HepG2 (cell line): ENCODE results near the gene TBCEL. TPM values are rescaled to one million over a fixed set of nuclear protein-coding genes. Genes with fewer than 3 reads are reported as not detected.

ENCODE experiments used
- ATAC-seq: fragments of 200-7000 bp; cut with Tn5 transposase; 3 replicates; pipeline ENCODE4 v1.9.1; 2020; ENCODE audit warnings: mild to moderate bottlenecking, moderate library complexity
- BruUV-seq: library from RNA; stranded (reverse); fragments of 400-500 nt; replicated peaks from 2 replicates; lab custom pipeline; 2021; lab: Mats Ljungman, UMichigan
- CTCF ChIA-PET: fragments of 300-600 bp; formaldehyde crosslinking; extraction: SDS; loops from one replicate; lab custom pipeline; 2021; ENCODE audit warnings: low total read pairs, inconsistent platforms, low intra/inter-chr PET ratio; lab: Yijun Ruan, JAX
- POLR2A ChIA-PET: fragments of 350-600 bp; sonication (Branson Sonifier 250); formaldehyde crosslinking; loops from one replicate; lab custom pipeline; 2020; ENCODE audit warnings: antibody characterized with exemption, inconsistent platforms; lab: Yijun Ruan, JAX
- DNase-seq: peaks from one replicate; pipeline ENCODE4 v3.0.0-alpha.2; 2015; ENCODE audit warnings: low spot score
- FAIRE-seq: peaks from 3 replicates; lab custom pipeline; 2011; peaks lifted over from hg19 to GRCh38; lab: Jason Lieb, UNC
- H2AFZ ChIP-seq: one replicate; pipeline ENCODE4 v1.6.1; 2011; ENCODE audit warnings: low read length, inconsistent platforms
- H3K27ac ChIP-seq: fragments of 300-600 bp; 3 replicates; pipeline ENCODE4 v1.8.0; 2011; ENCODE audit warnings: mixed run types, mild to moderate bottlenecking, mixed read lengths, low read length, inconsistent platforms; ENCODE audit not compliant: insufficient read depth; ENCODE audit errors: extremely low read length
- H3K27me3 ChIP-seq, 2 experiments: fragments of 200-600 bp in 1 of 2; 2 replicates in 1 of 2; 3 replicates in 1 of 2; pipeline versions ENCODE4 v1.6.0 to v1.8.0; 2011; ENCODE audit warnings: low read length in 2 of 2, mild to moderate bottlenecking in 2 of 2, moderate library complexity in 2 of 2, inconsistent platforms in 1 of 2; ENCODE audit not compliant: insufficient read depth in 2 of 2, control insufficient read depth in 1 of 2
- H3K36me3 ChIP-seq, 2 experiments: fragments of 200-600 bp in 1 of 2; replicated peaks in 1 of 2; 2 replicates in 1 of 2; 3 replicates in 1 of 2; pipeline versions ENCODE4 v1.5.1 to v1.8.0; 2011; ENCODE audit warnings: low read length in 2 of 2, inconsistent platforms in 1 of 2; ENCODE audit not compliant: insufficient read depth in 2 of 2, control insufficient read depth in 1 of 2
- H3K4me1 ChIP-seq: 2 replicates; pipeline ENCODE4 v1.5.1; 2012; ENCODE audit warnings: low read length, inconsistent platforms; ENCODE audit not compliant: insufficient read depth
- H3K4me2 ChIP-seq: 2 replicates; pipeline ENCODE4 v1.6.0; 2011; ENCODE audit warnings: low read depth, low read length, inconsistent platforms
- H3K4me3 ChIP-seq, 3 experiments: fragments of 200-600 bp in 1 of 3; sonication (generic), shearing (Covaris generic) in 1 of 3; replicated peaks in 1 of 3; 2 replicates each; pipeline ENCODE4 v1.5.1; 2011 to 2016; ENCODE audit warnings: low read length in 3 of 3, inconsistent platforms in 2 of 3, low read depth in 2 of 3, mild to moderate bottlenecking in 2 of 3, control low read depth in 1 of 3, mixed read lengths in 1 of 3; ENCODE audit not compliant: insufficient read depth in 1 of 3
- H3K79me2 ChIP-seq: one replicate; pipeline ENCODE4 v1.6.1; 2011; ENCODE audit warnings: low read length, inconsistent platforms; ENCODE audit not compliant: insufficient read depth
- H3K9ac ChIP-seq: 2 replicates; pipeline ENCODE4 v1.6.0; 2011; ENCODE audit warnings: mild to moderate bottlenecking, low read depth, low read length, inconsistent platforms; ENCODE audit not compliant: insufficient read depth
- H3K9me3 ChIP-seq: 2 replicates; pipeline ENCODE4 v1.5.1; 2012; ENCODE audit warnings: mild to moderate bottlenecking, low read length
- H4K20me1 ChIP-seq: 2 replicates; pipeline ENCODE4 v1.6.0; 2011; ENCODE audit warnings: inconsistent platforms, mild to moderate bottlenecking, low read length, moderate library complexity; ENCODE audit not compliant: insufficient read depth
- ARID2 ChIP-seq: sonication (generic); formaldehyde crosslinking; IDR thresholded peaks from 2 replicates; pipeline ENCODE4 v1.8.1; 2022; ENCODE audit warnings: mild to moderate bottlenecking, missing genetic modification reagents, borderline replicate concordance
- ARNT2 ChIP-seq: sonication (generic); formaldehyde crosslinking; IDR thresholded peaks from 2 replicates; pipeline ENCODE4 v1.8.0; 2022; ENCODE audit warnings: mild to moderate bottlenecking, low read depth, missing genetic modification reagents, moderate library complexity
- BCL6 ChIP-seq: IDR thresholded peaks from 2 replicates; pipeline ENCODE4 v1.6.1; 2016; ENCODE audit warnings: missing genetic modification reagents, missing compliant biosample characterization
- BRD4 ChIP-seq: sonication (generic); formaldehyde crosslinking; IDR thresholded peaks from 2 replicates; pipeline ENCODE4 v1.4.0; 2020; ENCODE audit warnings: missing genetic modification reagents
- GZF1 ChIP-seq: sonication (generic); formaldehyde crosslinking; IDR thresholded peaks from 2 replicates; pipeline ENCODE4 v1.5.1; 2020; ENCODE audit warnings: mild to moderate bottlenecking, missing genetic modification reagents
- HMGXB4 ChIP-seq, 2 experiments: sonication (generic) in 1 of 2; formaldehyde crosslinking in 1 of 2; IDR thresholded peaks; 2 replicates each; pipeline versions ENCODE4 v1.4.0 to v1.6.1; 2018 to 2020; ENCODE audit warnings: missing genetic modification reagents in 2 of 2, borderline replicate concordance in 1 of 2, low read depth in 1 of 2, mild to moderate bottlenecking in 1 of 2, missing biosample characterization in 1 of 2
- MIER3 ChIP-seq: IDR thresholded peaks from 2 replicates; pipeline ENCODE4 v1.6.1; 2016; ENCODE audit warnings: missing compliant biosample characterization, borderline replicate concordance
- NFYC ChIP-seq: IDR thresholded peaks from 2 replicates; pipeline ENCODE4 v1.6.1; 2016; ENCODE audit warnings: missing genetic modification reagents, missing compliant biosample characterization
- NR0B2 ChIP-seq: sonication (generic); formaldehyde crosslinking; IDR thresholded peaks from 2 replicates; pipeline ENCODE4 v1.4.0; 2020; ENCODE audit warnings: mild to moderate bottlenecking, missing genetic modification reagents
- SALL2 ChIP-seq: sonication (generic); formaldehyde crosslinking; IDR thresholded peaks from 2 replicates; pipeline ENCODE4 v1.8.1; 2023; ENCODE audit warnings: mild to moderate bottlenecking, missing genetic modification reagents, inconsistent platforms
- SIX4 ChIP-seq: sonication (generic); formaldehyde crosslinking; IDR thresholded peaks from 2 replicates; pipeline ENCODE4 v1.4.0; 2020; ENCODE audit warnings: missing genetic modification reagents
- SP140L ChIP-seq: sonication (generic); formaldehyde crosslinking; IDR thresholded peaks from 2 replicates; pipeline ENCODE4 v1.4.0; 2020; ENCODE audit warnings: missing genetic modification reagents, borderline replicate concordance
- SSRP1 ChIP-seq: IDR thresholded peaks from 2 replicates; pipeline ENCODE4 v1.6.1; 2016; ENCODE audit warnings: control low read depth
- XBP1 ChIP-seq: sonication (generic); formaldehyde crosslinking; IDR thresholded peaks from 2 replicates; pipeline ENCODE4 v1.5.0; 2020; ENCODE audit warnings: missing genetic modification reagents
- ZBTB42 ChIP-seq: sonication (generic); formaldehyde crosslinking; IDR thresholded peaks from 2 replicates; pipeline ENCODE4 v1.5.0; 2020; ENCODE audit warnings: mild to moderate bottlenecking, missing genetic modification reagents
- ZNF224 ChIP-seq: sonication (generic); formaldehyde crosslinking; IDR thresholded peaks from 2 replicates; pipeline ENCODE4 v1.5.0; 2020; ENCODE audit warnings: mild to moderate bottlenecking, missing genetic modification reagents
- ZNF563 ChIP-seq: sonication (generic); formaldehyde crosslinking; IDR thresholded peaks from 2 replicates; pipeline ENCODE4 v1.8.0; 2022; ENCODE audit warnings: mild to moderate bottlenecking, moderate library complexity, missing genetic modification reagents
- ZNF691 ChIP-seq: sonication (generic); formaldehyde crosslinking; IDR thresholded peaks from 2 replicates; pipeline ENCODE4 v1.4.0; 2020; ENCODE audit warnings: missing genetic modification reagents, low read depth, mild to moderate bottlenecking, borderline replicate concordance
- ZNF747 ChIP-seq: sonication (generic); formaldehyde crosslinking; IDR thresholded peaks from 2 replicates; pipeline ENCODE4 v1.8.1; 2023; ENCODE audit warnings: missing genetic modification reagents, mild to moderate bottlenecking, borderline replicate concordance
- ZNF768 ChIP-seq: sonication (generic); formaldehyde crosslinking; IDR thresholded peaks from 2 replicates; pipeline ENCODE4 v1.4.0; 2020; ENCODE audit warnings: missing genetic modification reagents
- WGBS: methylation state at CpG from one replicate; pipeline ENCODE4 v1.1.6; 2017; ENCODE audit warnings: low lambda C conversion rate; 5-methylcytosine and 5-hydroxymethylcytosine counted together
- in situ Hi-C: cut with HindIII; loops from 2 replicates; pipeline ENCODE4 v1.10.0; 2017; ENCODE audit warnings: low pct_unique_long_range_greater_than_20kb; ENCODE audit not compliant: extremely low pct_ligation_motif_present
- intact Hi-C: fragments of 100-400 bp; cut with micrococcal nuclease; formaldehyde crosslinking; loops from one replicate; pipeline ENCODE4 v1.10.0; 2022; ENCODE audit not compliant: unreplicated experiment
- polyA plus RNA-seq, 8 experiments: library from polyadenylated mRNA; depleted of rRNA in 3 of 8; stranded (reverse) in 7 of 8; unstranded in 1 of 8; fragments of >200 nt; fragmentation: Illumina TruSeq in 4 of 8; extraction: Trizol in 4 of 8; gene quantifications; 2 replicates each; pipeline versions ENCODE4 v1.2.1 to v1.2.3, GENCODE V29; 2011 to 2016; ENCODE audit warnings: low read depth in 4 of 8, missing spikeins in 1 of 8, mixed read lengths in 1 of 8; ENCODE audit not compliant: insufficient read depth in 1 of 8
- total RNA-seq, 5 experiments: library from RNA; depleted of rRNA; stranded (reverse); fragments of >200 nt; fragmentation: Illumina TruSeq; extraction: Trizol; gene quantifications; 2 replicates each; pipeline ENCODE4 v1.2.3, GENCODE V29; 2016; ENCODE audit warnings: low read depth in 1 of 5

The TBCEL gene
- total and polyA plus RNA-seq, 2 of the 13 experiments (the other 11 are each of a cell fraction or from before 2014, with no cell fraction given): 6.1 to 12.5 TPM

- no peaks in the 10 kb centered on the region for H3K27me3 ChIP-seq
- intact Hi-C loops (no loop called here), in situ Hi-C loops (no loop called here)
- ChIA-PET CTCF (no interaction called here), POLR2A (no interaction called here)
- no peak for FAIRE-seq
- peaks cover 49% of the 10 kb centered on the region for H3K4me1 ChIP-seq
- DNase-seq: no peak
- 92% methylated on average over 3 of the region's 3 CpGs for WGBS
- ATAC-seq: no peak
- no peak overlapping the region for H3K9ac ChIP-seq
- no peak overlapping the region for H3K27ac ChIP-seq
- BruUV-seq: no TSS peak
- H2AFZ ChIP-seq: no peak overlapping the region
- TF ChIP-seq SSRP1 (CRISPR knock-in tag): no peak
- no peak for TF ChIP-seq NFYC (CRISPR knock-in tag)
- TF ChIP-seq BRD4 (CRISPR knock-in tag): no peak
- no peak for TF ChIP-seq SALL2 (CRISPR knock-in tag)
- no peak for TF ChIP-seq SIX4 (CRISPR knock-in tag)
- TF ChIP-seq ZNF768 (CRISPR knock-in tag): no peak
- TF ChIP-seq HMGXB4 (CRISPR knock-in tag; IDR thresholded peaks at IDR 0.05; ENCODE audit: borderline replicate concordance in 1 of 2, low read depth in 1 of 2): no peak
- no peak for TF ChIP-seq SP140L (CRISPR knock-in tag)
- no peak for TF ChIP-seq XBP1 (CRISPR knock-in tag)
- no peak for TF ChIP-seq ZNF747 (CRISPR knock-in tag)
- TF ChIP-seq BCL6 (CRISPR knock-in tag): no peak
- TF ChIP-seq ZNF563 (CRISPR knock-in tag): no peak
- TF ChIP-seq ZNF224 (CRISPR knock-in tag): no peak
- TF ChIP-seq ZNF691 (CRISPR knock-in tag): no peak
- no peak for TF ChIP-seq ARNT2 (CRISPR knock-in tag)
- no peak for TF ChIP-seq ARID2 (CRISPR knock-in tag)
- no peak for TF ChIP-seq NR0B2
- TF ChIP-seq MIER3 (CRISPR knock-in tag): no peak
- no peak for TF ChIP-seq GZF1 (CRISPR knock-in tag)
- TF ChIP-seq ZBTB42 (CRISPR knock-in tag): no peak
- no peaks in the 10 kb centered on the region for H4K20me1 ChIP-seq
- H3K4me2 ChIP-seq: no peak overlapping the region
- H3K36me3 ChIP-seq: no peaks in the 10 kb centered on the region
- no peaks in the 10 kb centered on the region for H3K9me3 ChIP-seq
- H3K79me2 ChIP-seq: no peaks in the 10 kb centered on the region
- no peak overlapping the region for H3K4me3 ChIP-seq
Measured at GRCh38 chr11:121040614-121041002, 16.7 kb downstream of the TBCEL start.
